WERI-Rb-1 (cell line): ENCODE data around the gene MUTYH.

Source experiments
- DNase-seq: peaks from one replicate; pipeline ENCODE4 v3.0.0-alpha.2; 2020
- H3K27ac ChIP-seq: fragments of 250-450 bp; sonication (Bioruptor Pico); 2 replicates; pipeline ENCODE4 v1.5.1; 2020; ENCODE audit warnings: mild to moderate bottlenecking, moderate library complexity
- H3K27me3 ChIP-seq: fragments of 250-450 bp; sonication (Bioruptor Pico); 2 replicates; pipeline ENCODE4 v1.5.1; 2021; ENCODE audit warnings: mild to moderate bottlenecking, low read depth, moderate library complexity; ENCODE audit not compliant: insufficient read depth, severe bottlenecking
- H3K36me3 ChIP-seq: fragments of 250-450 bp; sonication (Bioruptor Pico); 2 replicates; pipeline ENCODE4 v1.5.1; 2020; ENCODE audit warnings: mild to moderate bottlenecking, moderate library complexity
- H3K4me3 ChIP-seq: 2 replicates; pipeline ENCODE4 v1.5.1; 2011; ENCODE audit warnings: low read depth, mild to moderate bottlenecking, control low read depth, low read length
- H3K9me3 ChIP-seq: fragments of 250-450 bp; sonication (Bioruptor Pico); 2 replicates; pipeline ENCODE4 v1.5.1; 2021; ENCODE audit warnings: mild to moderate bottlenecking, moderate library complexity; ENCODE audit not compliant: severe bottlenecking
- TF ChIP-seq, protein P1 (sequence below): IDR thresholded peaks from 2 replicates; pipeline ENCODE4 v1.5.1; 2011; ENCODE audit warnings: low read depth, mild to moderate bottlenecking, control low read depth, inconsistent platforms, low read length

MUTYH gene

DNA sequence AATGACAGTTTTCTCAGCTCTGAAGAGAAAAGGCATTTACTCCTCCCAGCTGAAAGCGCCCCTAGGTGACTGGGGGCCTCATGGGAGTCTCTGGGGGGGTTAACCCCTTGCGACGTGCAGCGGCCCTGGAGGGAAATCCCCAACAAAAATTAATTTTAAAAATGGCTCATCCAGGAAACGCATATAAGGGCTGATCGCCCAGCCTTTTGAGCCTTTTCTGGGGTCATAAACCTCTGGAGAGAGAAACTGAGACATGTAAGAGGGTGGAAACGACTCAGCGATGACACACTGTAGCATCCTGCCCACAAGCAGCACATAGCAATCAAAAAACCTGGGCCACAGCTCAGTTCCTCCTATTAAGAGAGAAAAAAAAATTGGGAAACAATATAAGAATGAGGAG is 33.9 kb downstream of the MUTYH start:
- H3K27me3 ChIP-seq, result no peaks in the 10 kb centered on the region
- no peak overlapping the region for H3K4me3 ChIP-seq
- H3K9me3 ChIP-seq, result no peaks in the 10 kb centered on the region
- TF ChIP-seq, protein P1, sequence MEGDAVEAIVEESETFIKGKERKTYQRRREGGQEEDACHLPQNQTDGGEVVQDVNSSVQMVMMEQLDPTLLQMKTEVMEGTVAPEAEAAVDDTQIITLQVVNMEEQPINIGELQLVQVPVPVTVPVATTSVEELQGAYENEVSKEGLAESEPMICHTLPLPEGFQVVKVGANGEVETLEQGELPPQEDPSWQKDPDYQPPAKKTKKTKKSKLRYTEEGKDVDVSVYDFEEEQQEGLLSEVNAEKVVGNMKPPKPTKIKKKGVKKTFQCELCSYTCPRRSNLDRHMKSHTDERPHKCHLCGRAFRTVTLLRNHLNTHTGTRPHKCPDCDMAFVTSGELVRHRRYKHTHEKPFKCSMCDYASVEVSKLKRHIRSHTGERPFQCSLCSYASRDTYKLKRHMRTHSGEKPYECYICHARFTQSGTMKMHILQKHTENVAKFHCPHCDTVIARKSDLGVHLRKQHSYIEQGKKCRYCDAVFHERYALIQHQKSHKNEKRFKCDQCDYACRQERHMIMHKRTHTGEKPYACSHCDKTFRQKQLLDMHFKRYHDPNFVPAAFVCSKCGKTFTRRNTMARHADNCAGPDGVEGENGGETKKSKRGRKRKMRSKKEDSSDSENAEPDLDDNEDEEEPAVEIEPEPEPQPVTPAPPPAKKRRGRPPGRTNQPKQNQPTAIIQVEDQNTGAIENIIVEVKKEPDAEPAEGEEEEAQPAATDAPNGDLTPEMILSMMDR, result no peak
- no peak overlapping the region for H3K27ac ChIP-seq
- no peaks in the 10 kb centered on the region for H3K36me3 ChIP-seq
- no peak for DNase-seq

DNA sequence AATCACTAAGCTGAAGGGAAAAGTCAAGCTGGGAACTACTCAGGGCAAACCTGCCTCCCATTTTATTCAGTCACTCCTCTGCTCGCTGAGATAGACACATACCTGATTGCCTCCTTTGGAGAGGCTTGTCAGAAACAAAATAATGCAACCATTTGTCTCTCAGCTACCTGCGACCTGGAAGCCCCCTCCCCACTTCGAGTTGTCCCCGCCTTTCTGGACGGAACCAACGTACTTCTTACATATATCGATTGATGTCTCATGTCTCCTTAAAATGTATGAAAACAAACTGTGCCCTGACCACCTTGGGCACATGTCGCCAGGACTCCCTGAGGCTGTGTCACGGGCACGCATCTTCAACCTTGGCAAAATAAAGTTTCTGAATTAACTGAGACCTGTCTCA is 35.0 kb downstream of the MUTYH start:
- no peak for DNase-seq
- Histone ChIP-seq H3K9me3 (no peaks in the 10 kb centered on the region), H3K36me3 (no peaks in the 10 kb centered on the region), H3K27me3 (no peaks in the 10 kb centered on the region), H3K4me3 (no peak overlapping the region), H3K27ac (no peak overlapping the region)
- TF ChIP-seq, protein P1, result no peak

DNA sequence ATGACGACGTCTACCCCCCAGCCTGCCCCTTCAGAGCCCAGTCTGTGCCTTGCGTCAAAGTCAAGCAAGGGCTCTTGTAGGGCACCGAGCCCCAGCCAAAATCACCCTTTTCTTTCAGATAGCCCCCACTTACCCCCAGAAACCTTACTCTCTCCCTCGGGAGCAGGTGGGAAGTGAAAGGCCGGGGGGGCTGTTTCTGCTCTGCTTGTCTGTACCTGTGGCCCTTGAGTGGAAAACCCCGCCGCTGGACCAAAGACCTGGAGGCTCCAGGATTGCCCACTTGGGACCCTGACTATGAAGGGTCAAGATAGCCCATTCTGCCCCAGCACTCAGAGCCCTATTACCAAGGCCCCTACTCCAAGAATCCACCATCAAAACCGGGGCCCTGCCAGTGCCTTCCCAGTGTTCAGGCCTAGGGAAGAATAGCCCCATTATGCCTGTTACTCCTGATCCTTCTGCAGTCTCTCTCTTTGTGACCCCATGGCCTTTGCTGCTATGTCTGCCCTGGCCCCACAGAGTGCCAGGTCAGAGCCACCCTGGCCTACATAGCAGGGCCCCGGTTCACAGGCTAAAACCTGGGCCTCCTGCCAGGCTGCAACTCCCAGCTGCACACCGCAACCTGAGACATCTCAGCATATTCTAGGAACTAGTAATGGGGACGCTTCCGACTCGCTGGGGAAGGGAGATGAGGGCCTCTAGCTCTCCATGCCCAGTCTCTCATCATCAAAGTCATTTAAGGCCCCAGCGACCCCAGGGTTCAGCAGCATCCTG is 35.7 kb downstream of the MUTYH start:
- TF ChIP-seq, protein P1, result no peak
- H3K4me3 ChIP-seq, result peak overlapping the region; percentile 77
- no peaks in the 10 kb centered on the region for H3K27me3 ChIP-seq
- peak overlapping the region; percentile 86 for H3K27ac ChIP-seq
- no peaks in the 10 kb centered on the region for H3K9me3 ChIP-seq
- no peak for DNase-seq
- H3K36me3 ChIP-seq, result no peaks in the 10 kb centered on the region

DNA sequence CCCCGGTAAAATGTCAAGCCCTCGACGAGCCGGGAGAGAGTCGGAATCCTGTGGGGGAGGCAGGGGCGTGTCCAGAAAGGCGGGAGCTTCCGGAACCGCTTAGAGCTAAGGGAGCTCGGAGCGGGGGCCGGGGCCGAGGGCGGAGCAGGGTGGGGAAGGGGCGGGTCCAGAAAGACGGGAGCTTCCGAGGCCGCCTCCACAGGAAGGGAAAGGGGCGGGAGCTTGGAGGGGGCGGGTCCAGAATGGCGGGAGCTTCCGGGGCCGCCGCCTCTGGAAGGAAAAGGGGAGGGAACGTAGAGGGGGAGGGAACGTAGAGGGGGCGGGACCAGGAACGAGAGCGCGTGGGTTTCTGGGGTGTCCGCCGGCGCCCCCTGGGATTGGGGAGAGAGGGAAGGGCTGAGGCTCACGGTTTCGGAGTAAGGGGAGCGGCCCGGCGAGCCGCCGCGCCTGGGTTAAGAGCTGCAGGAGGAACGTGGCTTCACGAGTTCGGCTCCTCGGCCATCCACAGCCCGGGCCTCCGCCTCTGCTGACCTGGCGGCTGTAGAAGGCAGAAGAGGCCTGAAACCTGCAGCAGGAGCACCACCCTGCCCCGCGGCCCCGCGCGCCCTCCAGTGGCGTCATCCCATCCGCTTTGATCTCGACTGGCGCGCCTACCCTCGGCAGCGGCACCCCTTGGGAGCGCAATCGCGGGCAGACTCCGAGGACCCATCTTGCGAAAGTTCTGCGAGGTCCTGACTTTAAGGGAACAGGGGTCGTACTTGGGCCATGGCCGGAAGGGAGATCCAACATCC is 36.5 kb downstream of the MUTYH start:
- H3K27me3 ChIP-seq, result no peaks in the 10 kb centered on the region
- TF ChIP-seq, protein P1, result peak; percentile 85
- DNase-seq, result peak; percentile 98
- H3K4me3 ChIP-seq, result peak overlapping the region; percentile 77
- H3K9me3 ChIP-seq, result no peaks in the 10 kb centered on the region
- no peaks in the 10 kb centered on the region for H3K36me3 ChIP-seq
- H3K27ac ChIP-seq, result peak overlapping the region; percentile 86

DNA sequence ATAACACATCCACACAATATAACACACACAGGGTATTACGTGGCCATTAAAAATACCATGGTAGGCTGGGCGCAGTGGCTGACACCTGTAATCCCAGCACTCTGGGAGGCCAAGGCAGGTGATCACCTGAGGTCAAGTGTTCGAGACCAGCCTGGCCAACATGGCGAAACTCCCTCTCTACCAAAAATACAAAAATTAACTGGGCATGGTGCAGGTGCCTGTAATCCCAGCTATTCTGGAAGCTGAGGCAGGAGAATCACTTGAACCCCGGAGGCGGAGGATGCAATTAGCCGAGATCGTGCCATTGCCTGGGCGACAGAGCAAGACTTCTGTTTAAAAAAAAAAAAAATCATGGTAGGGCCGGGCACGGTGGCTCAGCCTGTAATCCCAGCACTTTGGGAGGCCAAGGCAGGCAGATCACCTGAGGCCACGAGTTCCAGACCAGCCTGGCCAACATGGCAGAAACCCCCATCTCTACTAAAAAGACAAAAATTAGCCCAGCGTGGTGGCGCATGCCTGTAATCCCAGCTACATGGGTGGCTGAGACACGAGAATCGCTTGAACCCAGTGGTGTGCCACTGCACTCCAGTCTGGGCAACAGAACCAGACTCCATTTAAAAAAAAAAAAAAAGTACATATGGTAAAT is 37.6 kb downstream of the MUTYH start:
- H3K4me3 ChIP-seq, result peak overlapping the region; percentile 77
- H3K9me3 ChIP-seq, result no peaks in the 10 kb centered on the region
- TF ChIP-seq, protein P1, result no peak
- H3K36me3 ChIP-seq, result no peaks in the 10 kb centered on the region
- no peak for DNase-seq
- H3K27ac ChIP-seq, result peak overlapping the region; percentile 81
- H3K27me3 ChIP-seq, result no peaks in the 10 kb centered on the region
